Type B pancreatic cell (in vitro differentiated cells): Measurements from ENCODE around the gene KIF1C. TPM values are rescaled to one million over a fixed set of nuclear protein-coding genes. Genes with fewer than 3 reads are reported as not detected.

Experiments
- DNase-seq: peaks from one replicate; pipeline ENCODE4 v3.0.0; 2021; ENCODE audit warnings: mixed read lengths; ENCODE audit not compliant: unreplicated experiment; ENCODE audit errors: extremely low spot score
- H3K27ac Mint-ChIP-seq: 2 replicates; pipeline ENCODE4 v1.8.0; 2021; ENCODE audit warnings: mild to moderate bottlenecking, mixed read lengths
- H3K27me3 Mint-ChIP-seq: 2 replicates; pipeline ENCODE4 v1.8.0; 2021; ENCODE audit warnings: mixed read lengths
- H3K36me3 Mint-ChIP-seq: 2 replicates; pipeline ENCODE4 v1.8.0; 2021; ENCODE audit warnings: mixed read lengths
- H3K4me1 Mint-ChIP-seq: one replicate; pipeline ENCODE4 v1.8.0; 2021; ENCODE audit warnings: mixed read lengths; ENCODE audit not compliant: unreplicated experiment
- H3K4me3 Mint-ChIP-seq: 2 replicates; pipeline ENCODE4 v1.8.0; 2021; ENCODE audit warnings: mild to moderate bottlenecking, mixed read lengths
- H3K9me3 Mint-ChIP-seq: 2 replicates; pipeline ENCODE4 v1.8.0; 2021; ENCODE audit warnings: mixed read lengths
- CTCF ChIP-seq: fragments of 200-600 bp; sonication (generic); conservative IDR thresholded peaks from 2 replicates; pipeline ENCODE4 v1.5.0; 2021; ENCODE audit warnings: antibody characterized with exemption, mild to moderate bottlenecking
- total RNA-seq: library from RNA; stranded (reverse); gene quantifications from 2 replicates; pipeline ENCODE4 v1.2.1, GENCODE V29; 2021; ENCODE audit warnings: low replicate concordance

Gene KIF1C
- total RNA-seq, 1 donor from 2014 or later: 102 TPM

GRCh38 chr17:4958102-4958501, 39.6 kb upstream of the KIF1C start:
- Mint-ChIP-seq H3K4me1 (peaks cover 16% of the 10 kb centered on the region), H3K36me3 (peaks cover 13% of the 10 kb centered on the region), H3K4me3 (no peak overlapping the region), H3K9me3 (no peaks in the 10 kb centered on the region), H3K27me3 (no peaks in the 10 kb centered on the region), H3K27ac (no peak overlapping the region)
- DNase-seq: no peak
- no peak for TF ChIP-seq CTCF

GRCh38 chr17:4959261-4959965, 38.3 kb upstream of the KIF1C start:
- Mint-ChIP-seq H3K4me1 (peaks cover 11% of the 10 kb centered on the region), H3K36me3 (peaks cover 13% of the 10 kb centered on the region), H3K9me3 (no peaks in the 10 kb centered on the region), H3K4me3 (no peak overlapping the region), H3K27ac (peak overlapping the region; percentile 60), H3K27me3 (no peaks in the 10 kb centered on the region)
- no peak for TF ChIP-seq CTCF
- DNase-seq: no peak

GRCh38 chr17:4960279-4960922, 37.3 kb upstream of the KIF1C start:
- no peak for TF ChIP-seq CTCF
- peaks cover 16% of the 10 kb centered on the region for H3K4me1 Mint-ChIP-seq
- peaks cover 17% of the 10 kb centered on the region for H3K36me3 Mint-ChIP-seq
- H3K27ac Mint-ChIP-seq: no peak overlapping the region
- no peak overlapping the region for H3K4me3 Mint-ChIP-seq
- DNase-seq: no peak
- H3K27me3 Mint-ChIP-seq: no peaks in the 10 kb centered on the region
- no peaks in the 10 kb centered on the region for H3K9me3 Mint-ChIP-seq

- Mint-ChIP-seq H3K9me3 (no peaks in the 10 kb centered on the region), H3K27ac (no peak overlapping the region), H3K27me3 (no peaks in the 10 kb centered on the region), H3K4me1 (peaks cover 33% of the 10 kb centered on the region), H3K36me3 (peaks cover 22% of the 10 kb centered on the region), H3K4me3 (peak overlapping the region; percentile 56)
- no peak for DNase-seq
- TF ChIP-seq CTCF: no peak
Observed at GRCh38 chr17:4965311-4965986, 32.3 kb upstream of the KIF1C start.

- peaks cover 20% of the 10 kb centered on the region for H3K36me3 Mint-ChIP-seq
- TF ChIP-seq CTCF: no peak
- no peaks in the 10 kb centered on the region for H3K27me3 Mint-ChIP-seq
- H3K4me1 Mint-ChIP-seq: peaks cover 37% of the 10 kb centered on the region
- no peak overlapping the region for H3K4me3 Mint-ChIP-seq
- no peak overlapping the region for H3K27ac Mint-ChIP-seq
- DNase-seq: peak; percentile 96
- no peaks in the 10 kb centered on the region for H3K9me3 Mint-ChIP-seq
Observed at GRCh38 chr17:4966844-4967538, 30.8 kb upstream of the KIF1C start.
